ENCODE data around the gene KRTAP19-4. TPM values are rescaled to one million over a fixed set of nuclear protein-coding genes. Genes with fewer than 3 reads are reported as not detected.

Gene KRTAP19-4
- total RNA-seq, 1 experiment from 2014 or later, result not detected

DNA sequence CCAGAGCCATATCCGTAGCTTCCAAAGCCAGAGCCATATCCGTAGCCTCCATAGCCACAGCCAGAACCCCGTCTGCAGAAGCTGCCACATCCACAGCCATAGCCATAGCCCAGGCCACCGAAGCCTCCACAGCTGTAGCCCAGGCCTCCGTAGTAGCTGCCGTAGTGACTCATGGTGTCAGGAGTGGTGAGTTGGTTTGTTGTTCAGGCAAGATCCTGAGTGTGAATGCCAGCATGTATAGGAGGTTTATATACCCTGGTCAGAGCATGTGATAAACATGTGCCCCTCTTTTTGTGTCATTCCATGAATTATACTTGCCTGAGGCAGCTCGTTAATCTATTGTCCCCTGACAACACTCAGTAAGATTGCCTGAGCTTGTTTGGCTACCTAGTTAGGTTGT is 16.8 kb downstream of the KRTAP19-4 start, which contains the start of gene KRTAP19-1:
Gene KRTAP19-1 (minus strand): TSS at position 223 of the 400 bp plus-strand sequence. CDS start 50 bp downstream, at position 173.
- Histone ChIP-seq H3K4me3 (ENCODE audit: low read depth in 2 of 2, low read length in 2 of 2) (no peak within 1 kb of the TSS), H3K4me1 (ENCODE audit: control insufficient read depth, insufficient read depth, low read length) (no peaks in the 10 kb centered on the region), H3K36me3 (ENCODE audit: control insufficient read depth, insufficient read depth, low read length) (no peaks in the 10 kb centered on the region), H3K27ac (ENCODE audit: low read length) (no peak within 1 kb of the TSS), H3K9me3 (ENCODE audit: control insufficient read depth, insufficient read depth, low read depth, low read length) (no peaks in the 10 kb centered on the region), H3K27me3 (ENCODE audit: control insufficient read depth, insufficient read depth, low read length) (no peaks in the 10 kb centered on the region)
- ChIA-PET POLR2A (no interaction called here), CTCF (no interaction called here)
- TF ChIP-seq SIN3A (IDR thresholded peaks at IDR 0.05; ENCODE audit: borderline replicate concordance, insufficient read depth, low read depth, low read length), result no peak
- TF ChIP-seq, protein P1, sequence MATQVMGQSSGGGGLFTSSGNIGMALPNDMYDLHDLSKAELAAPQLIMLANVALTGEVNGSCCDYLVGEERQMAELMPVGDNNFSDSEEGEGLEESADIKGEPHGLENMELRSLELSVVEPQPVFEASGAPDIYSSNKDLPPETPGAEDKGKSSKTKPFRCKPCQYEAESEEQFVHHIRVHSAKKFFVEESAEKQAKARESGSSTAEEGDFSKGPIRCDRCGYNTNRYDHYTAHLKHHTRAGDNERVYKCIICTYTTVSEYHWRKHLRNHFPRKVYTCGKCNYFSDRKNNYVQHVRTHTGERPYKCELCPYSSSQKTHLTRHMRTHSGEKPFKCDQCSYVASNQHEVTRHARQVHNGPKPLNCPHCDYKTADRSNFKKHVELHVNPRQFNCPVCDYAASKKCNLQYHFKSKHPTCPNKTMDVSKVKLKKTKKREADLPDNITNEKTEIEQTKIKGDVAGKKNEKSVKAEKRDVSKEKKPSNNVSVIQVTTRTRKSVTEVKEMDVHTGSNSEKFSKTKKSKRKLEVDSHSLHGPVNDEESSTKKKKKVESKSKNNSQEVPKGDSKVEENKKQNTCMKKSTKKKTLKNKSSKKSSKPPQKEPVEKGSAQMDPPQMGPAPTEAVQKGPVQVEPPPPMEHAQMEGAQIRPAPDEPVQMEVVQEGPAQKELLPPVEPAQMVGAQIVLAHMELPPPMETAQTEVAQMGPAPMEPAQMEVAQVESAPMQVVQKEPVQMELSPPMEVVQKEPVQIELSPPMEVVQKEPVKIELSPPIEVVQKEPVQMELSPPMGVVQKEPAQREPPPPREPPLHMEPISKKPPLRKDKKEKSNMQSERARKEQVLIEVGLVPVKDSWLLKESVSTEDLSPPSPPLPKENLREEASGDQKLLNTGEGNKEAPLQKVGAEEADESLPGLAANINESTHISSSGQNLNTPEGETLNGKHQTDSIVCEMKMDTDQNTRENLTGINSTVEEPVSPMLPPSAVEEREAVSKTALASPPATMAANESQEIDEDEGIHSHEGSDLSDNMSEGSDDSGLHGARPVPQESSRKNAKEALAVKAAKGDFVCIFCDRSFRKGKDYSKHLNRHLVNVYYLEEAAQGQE (IDR thresholded peaks at IDR 0.05; ENCODE audit: insufficient read depth in 1 of 2, low read depth in 2 of 2, low read length in 1 of 2), result no peak
- no peak for TF ChIP-seq TCF7L2 (IDR thresholded peaks at IDR 0.05; ENCODE audit: low read depth, low read length)
- TF ChIP-seq, protein P2, sequence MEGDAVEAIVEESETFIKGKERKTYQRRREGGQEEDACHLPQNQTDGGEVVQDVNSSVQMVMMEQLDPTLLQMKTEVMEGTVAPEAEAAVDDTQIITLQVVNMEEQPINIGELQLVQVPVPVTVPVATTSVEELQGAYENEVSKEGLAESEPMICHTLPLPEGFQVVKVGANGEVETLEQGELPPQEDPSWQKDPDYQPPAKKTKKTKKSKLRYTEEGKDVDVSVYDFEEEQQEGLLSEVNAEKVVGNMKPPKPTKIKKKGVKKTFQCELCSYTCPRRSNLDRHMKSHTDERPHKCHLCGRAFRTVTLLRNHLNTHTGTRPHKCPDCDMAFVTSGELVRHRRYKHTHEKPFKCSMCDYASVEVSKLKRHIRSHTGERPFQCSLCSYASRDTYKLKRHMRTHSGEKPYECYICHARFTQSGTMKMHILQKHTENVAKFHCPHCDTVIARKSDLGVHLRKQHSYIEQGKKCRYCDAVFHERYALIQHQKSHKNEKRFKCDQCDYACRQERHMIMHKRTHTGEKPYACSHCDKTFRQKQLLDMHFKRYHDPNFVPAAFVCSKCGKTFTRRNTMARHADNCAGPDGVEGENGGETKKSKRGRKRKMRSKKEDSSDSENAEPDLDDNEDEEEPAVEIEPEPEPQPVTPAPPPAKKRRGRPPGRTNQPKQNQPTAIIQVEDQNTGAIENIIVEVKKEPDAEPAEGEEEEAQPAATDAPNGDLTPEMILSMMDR (IDR thresholded peaks at IDR 0.05), result no peak
- TF ChIP-seq POLR2AphosphoS5 (IDR thresholded peaks at IDR 0.05; ENCODE audit: low read depth, low read length), result no peak
- no TSS peak for BruUV-seq (replicated peaks)
- no peak for DNase-seq (ENCODE audit: low read depth, low spot score)
- ATAC-seq, result no peak
- intact Hi-C loops (cut with micrococcal nuclease; ENCODE audit: unreplicated experiment), result no loop called here
- in situ Hi-C loops (cut with HindIII; ENCODE audit: low pct_unique_long_range_greater_than_20kb, low sequenced_read_pairs), result no loop called here

DNA sequence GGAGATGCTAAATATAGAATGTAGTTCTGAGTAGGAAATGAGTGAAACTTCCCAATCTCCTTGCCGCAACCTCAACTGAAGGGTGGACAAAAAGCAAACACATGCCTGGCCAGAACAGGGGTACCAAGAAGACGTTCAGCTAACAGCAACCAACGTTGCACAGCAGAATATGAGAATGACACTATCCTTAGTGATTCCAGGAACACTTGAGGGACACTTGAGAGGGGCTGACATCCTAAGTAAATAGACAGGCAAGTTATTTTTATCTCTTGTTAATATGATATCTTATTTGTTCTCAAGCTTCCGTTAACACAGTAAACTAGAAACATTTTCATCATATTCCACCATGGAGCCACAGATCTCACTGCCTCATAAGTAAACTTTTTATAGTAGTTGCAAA is 17.7 kb downstream of the KRTAP19-4 start:
- H3K27ac ChIP-seq (ENCODE audit: low read length), result no peak overlapping the region
- TF ChIP-seq POLR2AphosphoS5 (IDR thresholded peaks at IDR 0.05; ENCODE audit: low read depth, low read length) (no peak), TCF7L2 (IDR thresholded peaks at IDR 0.05; ENCODE audit: low read depth, low read length) (no peak), SIN3A (IDR thresholded peaks at IDR 0.05; ENCODE audit: borderline replicate concordance, insufficient read depth, low read depth, low read length) (no peak)
- TF ChIP-seq, protein P1 (IDR thresholded peaks at IDR 0.05; ENCODE audit: insufficient read depth in 1 of 2, low read depth in 2 of 2, low read length in 1 of 2), result no peak
- TF ChIP-seq, protein P2 (IDR thresholded peaks at IDR 0.05), result no peak
- no peaks in the 10 kb centered on the region for H3K36me3 ChIP-seq (ENCODE audit: control insufficient read depth, insufficient read depth, low read length)
- intact Hi-C loops (cut with micrococcal nuclease; ENCODE audit: unreplicated experiment) (no loop called here), in situ Hi-C loops (cut with HindIII; ENCODE audit: low pct_unique_long_range_greater_than_20kb, low sequenced_read_pairs) (no loop called here)
- ChIA-PET CTCF (no interaction called here), POLR2A (no interaction called here)
- H3K9me3 ChIP-seq (ENCODE audit: control insufficient read depth, insufficient read depth, low read depth, low read length), result no peaks in the 10 kb centered on the region
- ATAC-seq, result no peak
- DNase-seq (ENCODE audit: low read depth, low spot score), result no peak
- no peaks in the 10 kb centered on the region for H3K27me3 ChIP-seq (ENCODE audit: control insufficient read depth, insufficient read depth, low read length)
- BruUV-seq (replicated peaks), result no TSS peak
- H3K4me1 ChIP-seq (ENCODE audit: control insufficient read depth, insufficient read depth, low read length), result no peaks in the 10 kb centered on the region
- H3K4me3 ChIP-seq (ENCODE audit: low read depth in 2 of 2, low read length in 2 of 2), result no peak overlapping the region

Measured in Panc1 (cell line).